Epithelial cell of proximal tubule (primary cell): Measurements from ENCODE around the gene ZNF134. TPM values are rescaled to one million over a fixed set of nuclear protein-coding genes. Genes with fewer than 3 reads are reported as not detected.
A peak's percentile ranks its signal among the peaks of the same experiment; 100 is the strongest.

ENCODE experiments used
- DNase-seq: peaks from one replicate; pipeline ENCODE4 v3.0.0-alpha.2; 2011; ENCODE audit warnings: low read depth
- H3K4me3 ChIP-seq: 2 replicates; pipeline ENCODE4 v1.5.1; 2011; ENCODE audit warnings: low read depth, mild to moderate bottlenecking, low read length
- total RNA-seq: library from RNA; depleted of rRNA; stranded (reverse); fragments of >200 nt; gene quantifications from 2 replicates; pipeline ENCODE4 v1.2.3, GENCODE V29; 2015
- TF ChIP-seq, protein P1 (sequence below): conservative IDR thresholded peaks from 2 replicates; pipeline ENCODE4 v1.5.1; 2012; ENCODE audit warnings: low read depth, mild to moderate bottlenecking, low read length

ZNF134 gene
- total RNA-seq, 1 donor from 2014 or later, result 16.8 TPM

DNA sequence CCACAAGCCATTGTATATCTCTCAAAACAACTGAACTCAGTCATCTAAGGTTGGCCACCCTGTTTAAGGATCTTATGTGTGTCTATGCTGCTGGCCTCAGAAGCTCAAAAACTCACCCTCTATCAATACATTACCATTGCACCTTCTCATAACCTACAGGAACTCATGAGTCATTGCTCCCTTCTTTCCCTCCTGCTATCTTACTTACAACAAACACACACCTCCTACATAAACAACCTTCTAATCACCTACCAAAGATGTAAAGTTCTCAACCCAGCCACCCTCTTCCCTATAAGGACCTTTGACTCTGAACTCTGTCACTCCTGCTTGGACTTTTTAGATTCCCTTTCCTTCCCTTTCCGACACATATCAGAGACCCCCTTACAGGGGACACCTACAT is 41.4 kb downstream of the ZNF134 start:
- H3K4me3 ChIP-seq, result no peak overlapping the region
- TF ChIP-seq, protein P1, sequence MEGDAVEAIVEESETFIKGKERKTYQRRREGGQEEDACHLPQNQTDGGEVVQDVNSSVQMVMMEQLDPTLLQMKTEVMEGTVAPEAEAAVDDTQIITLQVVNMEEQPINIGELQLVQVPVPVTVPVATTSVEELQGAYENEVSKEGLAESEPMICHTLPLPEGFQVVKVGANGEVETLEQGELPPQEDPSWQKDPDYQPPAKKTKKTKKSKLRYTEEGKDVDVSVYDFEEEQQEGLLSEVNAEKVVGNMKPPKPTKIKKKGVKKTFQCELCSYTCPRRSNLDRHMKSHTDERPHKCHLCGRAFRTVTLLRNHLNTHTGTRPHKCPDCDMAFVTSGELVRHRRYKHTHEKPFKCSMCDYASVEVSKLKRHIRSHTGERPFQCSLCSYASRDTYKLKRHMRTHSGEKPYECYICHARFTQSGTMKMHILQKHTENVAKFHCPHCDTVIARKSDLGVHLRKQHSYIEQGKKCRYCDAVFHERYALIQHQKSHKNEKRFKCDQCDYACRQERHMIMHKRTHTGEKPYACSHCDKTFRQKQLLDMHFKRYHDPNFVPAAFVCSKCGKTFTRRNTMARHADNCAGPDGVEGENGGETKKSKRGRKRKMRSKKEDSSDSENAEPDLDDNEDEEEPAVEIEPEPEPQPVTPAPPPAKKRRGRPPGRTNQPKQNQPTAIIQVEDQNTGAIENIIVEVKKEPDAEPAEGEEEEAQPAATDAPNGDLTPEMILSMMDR, result no peak
- DNase-seq, result no peak

- no peak overlapping the region for H3K4me3 ChIP-seq
- TF ChIP-seq, protein P1, result no peak
- DNase-seq, result no peak
Observed at GRCh38 chr19:57656346-57656745, 42.3 kb downstream of the ZNF134 start.

- no peak for DNase-seq
- H3K4me3 ChIP-seq, result peak overlapping the region; percentile 65
- TF ChIP-seq, protein P1, result no peak
Observed at GRCh38 chr19:57664269-57665127, 50.5 kb downstream of the ZNF134 start.

GRCh38 chr19:57665261-57665806 is 51.3 kb downstream of the ZNF134 start:
- DNase-seq, result no peak
- TF ChIP-seq, protein P1, result no peak
- H3K4me3 ChIP-seq, result no peak overlapping the region

GRCh38 chr19:57667228-57667627 is 53.2 kb downstream of the ZNF134 start:
- TF ChIP-seq, protein P1, result no peak
- no peak for DNase-seq
- no peak overlapping the region for H3K4me3 ChIP-seq

DNA sequence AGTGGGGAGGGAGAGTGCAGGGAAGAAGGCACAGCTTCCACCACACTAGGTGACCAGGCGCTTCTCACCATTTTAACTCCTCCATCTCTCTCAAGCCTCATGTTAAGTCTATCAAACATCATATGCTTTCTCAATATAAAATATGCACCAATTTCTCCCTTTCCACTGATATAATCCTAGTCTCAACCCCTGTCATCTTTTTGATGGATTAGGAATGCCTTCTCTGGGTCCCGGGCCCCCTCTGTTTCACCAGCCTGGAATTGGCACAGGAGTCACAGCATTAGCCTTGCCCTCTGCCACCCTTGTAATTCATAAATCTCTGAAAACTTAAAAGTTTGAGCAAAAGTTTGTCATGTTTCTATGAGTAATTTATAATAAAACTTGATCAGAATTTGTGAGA is 54.6 kb downstream of the ZNF134 start, which contains the start of gene ZSCAN4:
Gene ZSCAN4 (plus strand): TSS at position 301 of the 400 bp plus-strand sequence. CDS start 7,211 bp downstream, outside the sequence.
- TF ChIP-seq, protein P1, result no peak
- no peak within 1 kb of the TSS for H3K4me3 ChIP-seq
- no peak for DNase-seq
